GM12874 (cell line): Measurements from ENCODE around the gene SUGCT.

Experiments used
- TF ChIP-seq, protein P1 (sequence below): IDR thresholded peaks from 2 replicates; pipeline ENCODE4 v1.5.1; 2011; ENCODE audit warnings: low read depth, mild to moderate bottlenecking, control low read depth, low read length, moderate library complexity; ENCODE audit not compliant: insufficient read depth

The SUGCT gene

GRCh38 chr7:40330408-40330807 lies 195.6 kb downstream of the SUGCT start:
- TF ChIP-seq, protein P1, sequence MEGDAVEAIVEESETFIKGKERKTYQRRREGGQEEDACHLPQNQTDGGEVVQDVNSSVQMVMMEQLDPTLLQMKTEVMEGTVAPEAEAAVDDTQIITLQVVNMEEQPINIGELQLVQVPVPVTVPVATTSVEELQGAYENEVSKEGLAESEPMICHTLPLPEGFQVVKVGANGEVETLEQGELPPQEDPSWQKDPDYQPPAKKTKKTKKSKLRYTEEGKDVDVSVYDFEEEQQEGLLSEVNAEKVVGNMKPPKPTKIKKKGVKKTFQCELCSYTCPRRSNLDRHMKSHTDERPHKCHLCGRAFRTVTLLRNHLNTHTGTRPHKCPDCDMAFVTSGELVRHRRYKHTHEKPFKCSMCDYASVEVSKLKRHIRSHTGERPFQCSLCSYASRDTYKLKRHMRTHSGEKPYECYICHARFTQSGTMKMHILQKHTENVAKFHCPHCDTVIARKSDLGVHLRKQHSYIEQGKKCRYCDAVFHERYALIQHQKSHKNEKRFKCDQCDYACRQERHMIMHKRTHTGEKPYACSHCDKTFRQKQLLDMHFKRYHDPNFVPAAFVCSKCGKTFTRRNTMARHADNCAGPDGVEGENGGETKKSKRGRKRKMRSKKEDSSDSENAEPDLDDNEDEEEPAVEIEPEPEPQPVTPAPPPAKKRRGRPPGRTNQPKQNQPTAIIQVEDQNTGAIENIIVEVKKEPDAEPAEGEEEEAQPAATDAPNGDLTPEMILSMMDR: no peak

DNA sequence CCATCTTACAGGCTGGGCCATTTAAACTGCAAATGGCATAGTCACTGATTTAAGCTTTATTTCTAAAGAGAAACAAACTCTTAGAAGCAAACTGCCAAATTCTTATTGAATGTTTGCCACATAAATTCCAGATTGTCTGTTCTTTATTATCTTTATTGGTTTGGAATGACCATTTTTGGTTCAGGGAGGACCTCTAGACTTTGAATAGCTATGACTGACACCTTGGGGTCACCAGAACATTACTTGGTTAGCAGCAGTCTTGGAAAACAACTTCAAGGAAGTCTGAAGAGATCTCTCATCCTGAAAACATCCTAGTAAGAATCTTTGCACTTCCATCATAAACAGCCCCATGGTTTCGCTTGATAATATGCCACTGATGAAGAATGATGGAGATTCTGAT lies 197.1 kb downstream of the SUGCT start:
- TF ChIP-seq, protein P1: no peak

GRCh38 chr7:40332516-40332915 lies 197.7 kb downstream of the SUGCT start:
- TF ChIP-seq, protein P1: no peak

DNA sequence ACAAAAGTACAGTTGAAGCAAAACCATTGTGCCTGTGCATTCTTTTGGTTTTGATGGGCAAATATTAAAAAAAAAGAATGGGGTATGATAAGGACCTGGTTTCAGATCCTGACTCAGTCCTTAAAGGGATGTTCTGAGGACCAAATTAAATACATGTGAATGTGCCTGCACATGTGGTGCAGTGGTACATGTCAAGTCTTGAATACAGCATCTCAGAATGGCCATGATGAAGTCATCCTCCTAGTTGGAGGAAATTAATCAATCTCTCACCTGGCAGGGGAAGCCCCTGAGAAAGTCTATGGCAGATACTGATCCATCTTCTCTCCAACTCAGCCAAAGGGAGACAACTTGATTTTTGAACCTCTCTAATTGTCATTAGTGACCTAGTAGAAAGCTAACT lies 207.0 kb downstream of the SUGCT start:
- TF ChIP-seq, protein P1: no peak

- TF ChIP-seq, protein P1: no peak
Measured at GRCh38 chr7:40346554-40346953, 211.7 kb downstream of the SUGCT start.

DNA sequence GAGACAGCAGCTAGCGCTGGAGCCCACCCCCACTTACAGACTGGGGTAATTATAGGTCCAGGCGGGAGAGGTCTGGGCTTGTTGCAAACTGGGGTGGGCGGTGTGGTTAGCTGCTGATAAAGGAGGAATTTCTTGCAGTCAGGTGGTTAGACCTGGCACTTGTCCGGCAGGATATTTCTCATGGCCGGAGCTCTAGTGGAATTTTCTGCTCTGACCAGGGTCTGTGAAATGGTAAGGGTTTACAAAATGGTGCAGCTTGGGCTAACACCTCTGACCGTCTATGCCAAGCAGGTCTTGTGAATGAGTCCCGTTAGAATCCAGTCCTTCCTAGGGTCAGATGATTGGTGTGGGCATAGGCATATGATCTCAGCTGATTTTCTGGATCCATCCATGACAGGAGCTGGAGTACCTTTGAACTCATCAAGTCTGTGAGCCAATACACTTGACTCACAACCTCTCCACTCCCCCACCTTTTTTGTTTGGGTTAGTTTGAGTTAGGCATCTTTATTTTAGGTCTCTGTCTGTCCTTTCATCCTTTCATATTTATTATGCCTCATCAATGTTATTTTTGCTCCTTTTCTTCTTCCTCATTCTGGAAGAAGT lies 213.4 kb downstream of the SUGCT start:
- TF ChIP-seq, protein P1: no peak

- TF ChIP-seq, protein P1: no peak
Measured at GRCh38 chr7:40350100-40350499, 215.3 kb downstream of the SUGCT start.

DNA sequence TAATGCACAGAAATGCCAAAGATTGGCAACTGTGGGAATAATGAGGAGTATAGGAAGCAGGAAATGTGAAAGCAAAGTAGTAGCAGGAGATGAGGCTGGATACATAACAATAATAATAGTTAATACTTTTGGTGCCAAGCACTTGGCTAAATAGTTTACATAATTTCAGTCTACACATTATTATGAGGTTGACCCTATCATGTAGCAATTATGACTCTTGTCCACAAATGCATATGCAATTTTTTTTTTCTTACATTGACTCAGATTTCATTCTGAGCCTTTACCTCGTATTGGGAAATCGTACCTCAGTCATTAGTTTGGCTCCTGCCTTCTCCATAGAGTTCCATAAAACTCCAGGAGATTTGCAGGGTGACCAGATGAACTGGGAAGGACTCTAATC lies 219.9 kb downstream of the SUGCT start:
- TF ChIP-seq, protein P1: no peak
